ENCODE measurements around the gene APOBEC4.
A peak's percentile ranks its signal among the peaks of the same experiment; 100 is the strongest.
"Not testable (repeated sequence)": the region's sequence is repeated elsewhere in the genome, so short reads cannot be mapped to it uniquely, and the experiment has no call there.

The APOBEC4 gene

DNA sequence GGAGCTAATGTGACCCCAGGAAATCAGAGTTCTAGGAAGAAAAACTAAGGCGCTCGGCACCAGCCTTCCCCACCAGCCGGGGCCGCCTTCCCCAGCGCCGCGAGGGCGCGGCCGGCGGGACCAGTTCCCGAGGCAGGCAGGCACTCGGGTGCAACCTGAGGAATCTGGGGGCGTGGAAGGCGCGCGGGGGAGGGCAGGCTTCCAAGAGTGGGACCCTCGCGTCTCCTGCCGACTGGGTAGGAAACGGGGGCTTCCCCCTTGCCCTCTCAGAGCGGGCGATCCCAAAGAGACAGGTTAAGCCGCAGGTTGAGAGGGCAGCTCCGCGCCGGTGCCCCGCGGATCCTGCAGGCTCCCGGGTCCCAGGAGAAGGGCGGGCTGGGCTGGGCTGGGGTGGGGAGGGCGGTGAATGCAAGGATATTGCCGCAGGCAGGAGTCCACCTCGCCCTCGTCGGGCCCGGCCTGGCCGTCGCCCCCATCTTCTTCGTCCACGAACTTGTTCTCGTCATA lies 18.0 kb downstream of the APOBEC4 start:
- in situ Hi-C loops (cut with MboI; ENCODE audit: low sequenced_read_pairs): loop anchor here (25.0 kb wide), 1 partner anchor 402 kb away; the partner anchor contains the start of gene COLGALT2
- Histone ChIP-seq H3K36me3 (replicated peaks) (peaks cover 8% of the 10 kb centered on the region), H3K27me3 (ENCODE audit: low read depth) (peaks cover 3% of the 10 kb centered on the region), H3K4me3 (peak overlapping the region; percentile 71), H3K9me3 (no peaks in the 10 kb centered on the region), H3K4me1 (peaks cover 13% of the 10 kb centered on the region)
- DNase-seq (ENCODE audit: low spot score in 2 of 2): peak; percentile 27 to 57

DNA sequence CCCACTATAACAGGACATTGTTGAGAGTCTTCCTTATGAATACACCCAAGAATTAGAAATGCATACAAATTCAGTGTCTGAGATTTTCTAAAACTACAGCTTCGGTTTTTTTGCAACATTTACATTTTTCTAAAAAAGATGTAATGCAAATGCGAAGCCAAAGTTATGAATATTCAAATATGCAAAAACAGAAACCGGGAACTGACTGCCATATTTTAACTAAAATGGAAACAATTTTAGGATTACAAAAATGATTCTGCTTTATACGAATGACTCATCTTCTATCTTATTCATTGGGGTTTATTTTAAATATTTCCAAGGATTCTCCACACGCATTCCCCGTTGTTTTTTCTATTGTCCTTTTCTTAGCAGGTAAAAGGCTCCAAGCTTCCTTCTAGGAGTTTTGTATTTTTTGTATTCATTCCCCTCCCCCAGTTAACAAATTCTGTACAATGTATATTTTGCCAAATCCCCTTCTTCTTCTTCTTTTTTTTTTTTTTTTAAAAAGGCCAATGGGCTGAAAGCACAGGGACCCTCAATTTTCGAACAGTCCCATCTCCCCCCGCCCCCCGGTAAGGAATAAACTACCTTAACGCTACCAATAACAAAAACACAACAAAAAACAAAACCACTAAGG lies 18.6 kb downstream of the APOBEC4 start:
- Histone ChIP-seq H3K4me1 (peaks cover 13% of the 10 kb centered on the region), H3K27me3 (ENCODE audit: low read depth) (no peaks in the 10 kb centered on the region; the same call in 1 of the 2 replicates), H3K4me3 (peak overlapping the region; percentile 71), H3K36me3 (replicated peaks) (peaks cover 14% of the 10 kb centered on the region), H3K9me3 (no peaks in the 10 kb centered on the region)
- in situ Hi-C loops (cut with MboI; ENCODE audit: low sequenced_read_pairs): loop anchor here (25.0 kb wide), 1 partner anchor 403 kb away; the partner anchor contains the start of gene COLGALT2
- no peak for DNase-seq (ENCODE audit: low spot score in 2 of 2)

DNA sequence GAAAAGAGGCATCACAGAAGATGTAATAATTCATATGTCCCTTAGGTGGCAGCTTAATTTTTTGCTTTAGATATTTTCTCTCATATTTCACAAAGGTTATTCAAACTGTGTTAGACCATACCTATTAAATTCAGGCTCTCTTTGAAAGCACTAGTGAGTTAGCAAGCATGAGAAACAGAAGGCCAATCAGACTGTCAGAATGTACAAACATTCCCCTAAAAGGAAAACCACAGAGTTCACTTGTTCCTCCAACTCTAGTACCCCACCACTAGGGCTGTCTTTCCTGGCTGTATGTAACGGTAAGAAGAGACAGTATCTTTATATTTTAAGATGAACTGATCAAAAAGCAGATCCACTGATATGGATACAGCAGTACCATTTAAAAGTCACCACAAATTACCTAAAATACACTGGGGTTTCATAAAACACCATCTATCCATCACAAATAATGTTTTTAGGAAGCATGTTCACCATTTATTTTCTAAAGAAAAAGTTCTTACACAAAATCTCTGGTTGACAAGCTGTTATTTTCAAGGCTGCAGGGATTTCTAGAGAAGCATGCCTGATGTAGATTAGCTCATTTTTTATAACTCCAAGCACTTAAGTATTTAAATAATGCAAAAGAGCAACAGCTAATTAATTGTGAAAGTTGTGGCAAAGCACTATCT lies 19.3 kb downstream of the APOBEC4 start:
- in situ Hi-C loops (cut with MboI; ENCODE audit: low sequenced_read_pairs): loop anchor here (25.0 kb wide), 1 partner anchor 403 kb away; the partner anchor contains the start of gene COLGALT2
- peak; percentile 49 to 84 for DNase-seq (ENCODE audit: low spot score in 2 of 2)
- H3K9me3 ChIP-seq: no peaks in the 10 kb centered on the region
- peaks cover 13% of the 10 kb centered on the region for H3K4me1 ChIP-seq
- peaks cover 22% of the 10 kb centered on the region for H3K36me3 ChIP-seq (replicated peaks)
- no peaks in the 10 kb centered on the region; the same call in 1 of the 2 replicates for H3K27me3 ChIP-seq (ENCODE audit: low read depth)
- peak overlapping the region; percentile 71 for H3K4me3 ChIP-seq

DNA sequence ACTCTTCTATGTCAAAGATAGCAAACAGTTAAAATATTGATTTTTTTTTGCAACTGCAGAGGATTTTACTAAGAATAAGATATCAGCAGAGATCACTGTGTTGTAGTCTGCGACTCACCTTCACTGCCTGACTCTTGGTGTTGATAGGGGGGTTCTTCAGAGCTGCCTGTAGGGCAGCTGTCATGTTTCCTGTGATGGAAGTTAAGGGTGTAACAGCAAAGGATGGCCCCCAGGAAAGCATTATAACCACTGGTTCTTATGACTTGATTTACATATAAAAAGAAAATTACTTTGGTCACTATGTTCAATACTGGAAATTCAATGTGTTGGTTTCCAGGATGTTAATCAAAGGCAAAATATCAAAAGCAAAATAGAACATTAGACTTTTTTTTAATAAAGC lies 20.2 kb downstream of the APOBEC4 start:
- in situ Hi-C loops (cut with MboI; ENCODE audit: low sequenced_read_pairs): loop anchor here (25.0 kb wide), 1 partner anchor 404 kb away; the partner anchor contains the start of gene COLGALT2
- Histone ChIP-seq H3K36me3 (replicated peaks) (peaks cover 28% of the 10 kb centered on the region), H3K4me3 (peak overlapping the region; percentile 71)

DNA sequence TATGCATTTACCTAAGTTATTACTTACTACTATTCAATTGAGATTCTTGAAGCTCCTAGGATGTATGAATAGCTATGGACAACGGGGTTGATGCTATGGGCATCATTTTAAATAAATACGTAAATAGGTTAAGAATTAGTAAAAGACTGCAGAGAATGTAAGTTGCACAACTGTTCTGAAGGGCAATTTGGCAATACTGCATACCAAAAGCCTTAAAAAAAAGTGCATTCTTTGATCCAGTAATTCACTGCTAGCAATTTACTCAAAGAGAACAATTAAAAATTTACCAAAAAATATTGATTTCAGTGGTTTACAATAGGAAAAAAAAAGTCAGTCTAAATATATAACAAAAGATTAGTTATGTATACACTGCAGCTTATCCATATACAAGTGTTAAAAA lies 21.0 kb downstream of the APOBEC4 start:
- Histone ChIP-seq H3K27me3 (ENCODE audit: low read depth) (no peaks in the 10 kb centered on the region), H3K9me3 (no peaks in the 10 kb centered on the region), H3K4me1 (peaks cover 13% of the 10 kb centered on the region), H3K4me3 (peak overlapping the region; percentile 71), H3K36me3 (replicated peaks) (peaks cover 30% of the 10 kb centered on the region)
- no peak for DNase-seq (ENCODE audit: low spot score in 2 of 2)
- in situ Hi-C loops (cut with MboI; ENCODE audit: low sequenced_read_pairs): loop anchor here (25.0 kb wide), 1 partner anchor 405 kb away; the partner anchor contains the start of gene COLGALT2

More for the DNA sequence above, 20.2 kb downstream of the APOBEC4 start:
- Histone ChIP-seq H3K27me3 (ENCODE audit: low read depth) (no peaks in the 10 kb centered on the region; the same call in 1 of the 2 replicates), H3K4me1 (peaks cover 13% of the 10 kb centered on the region), H3K9me3 (no peaks in the 10 kb centered on the region)
- no peak for DNase-seq (ENCODE audit: low spot score in 2 of 2)

DNA sequence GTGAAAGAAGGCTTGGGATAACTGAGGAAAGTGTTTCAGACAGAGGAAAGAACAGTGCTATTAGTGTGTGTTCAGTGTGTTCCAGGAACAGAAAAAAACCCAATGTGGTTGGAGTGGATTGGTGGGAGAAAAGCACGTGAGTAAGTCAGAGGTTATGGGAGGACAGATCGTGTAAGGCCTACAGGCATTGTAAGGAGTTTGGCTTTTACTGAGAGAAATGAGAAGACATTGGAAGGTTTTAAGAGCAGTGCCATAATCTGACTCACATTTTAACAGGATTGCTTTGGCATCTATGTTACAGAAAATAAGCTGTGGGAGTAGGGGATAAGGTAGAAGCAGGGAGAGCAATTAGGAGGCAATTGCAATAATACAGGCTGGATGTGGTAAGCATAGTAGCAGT lies 22.4 kb downstream of the APOBEC4 start:
- in situ Hi-C loops (cut with MboI; ENCODE audit: low sequenced_read_pairs): loop anchor here (25.0 kb wide), 1 partner anchor 407 kb away; the partner anchor contains the start of gene COLGALT2
- peaks cover 38% of the 10 kb centered on the region for H3K36me3 ChIP-seq (replicated peaks)
- no peaks in the 10 kb centered on the region for H3K27me3 ChIP-seq (ENCODE audit: low read depth)
- DNase-seq (ENCODE audit: low spot score in 2 of 2): no peak
- H3K9me3 ChIP-seq: no peaks in the 10 kb centered on the region
- H3K4me1 ChIP-seq: peaks cover 13% of the 10 kb centered on the region
- H3K4me3 ChIP-seq: no peak overlapping the region

DNA sequence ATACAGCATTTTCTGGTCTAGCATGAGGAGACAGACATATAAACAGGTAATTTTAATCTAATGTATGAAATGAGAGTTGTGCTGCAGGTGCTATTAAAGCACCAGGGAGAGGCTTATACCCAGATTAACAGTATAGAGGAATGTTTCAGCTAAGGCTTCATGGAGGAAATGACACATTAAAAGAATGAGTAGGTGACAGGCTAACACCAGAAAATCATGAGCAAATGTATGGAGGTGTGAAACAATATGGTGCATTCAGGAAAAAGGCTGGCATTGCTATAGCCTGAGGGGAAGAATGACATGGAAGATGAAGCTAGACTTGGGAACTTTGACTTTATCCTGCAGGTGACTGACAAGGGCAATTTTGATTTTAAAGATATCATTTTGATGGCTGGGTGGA lies 24.6 kb downstream of the APOBEC4 start:
- no peaks in the 10 kb centered on the region for H3K9me3 ChIP-seq
- peaks cover 13% of the 10 kb centered on the region for H3K4me1 ChIP-seq
- no peak overlapping the region for H3K4me3 ChIP-seq
- peaks cover 38% of the 10 kb centered on the region for H3K36me3 ChIP-seq (replicated peaks)
- no peaks in the 10 kb centered on the region for H3K27me3 ChIP-seq (ENCODE audit: low read depth)
- no peak for DNase-seq (ENCODE audit: low spot score in 2 of 2)
- in situ Hi-C loops (cut with MboI; ENCODE audit: low sequenced_read_pairs): loop anchor here (25.0 kb wide), 1 partner anchor 409 kb away; the partner anchor contains the start of gene COLGALT2

DNA sequence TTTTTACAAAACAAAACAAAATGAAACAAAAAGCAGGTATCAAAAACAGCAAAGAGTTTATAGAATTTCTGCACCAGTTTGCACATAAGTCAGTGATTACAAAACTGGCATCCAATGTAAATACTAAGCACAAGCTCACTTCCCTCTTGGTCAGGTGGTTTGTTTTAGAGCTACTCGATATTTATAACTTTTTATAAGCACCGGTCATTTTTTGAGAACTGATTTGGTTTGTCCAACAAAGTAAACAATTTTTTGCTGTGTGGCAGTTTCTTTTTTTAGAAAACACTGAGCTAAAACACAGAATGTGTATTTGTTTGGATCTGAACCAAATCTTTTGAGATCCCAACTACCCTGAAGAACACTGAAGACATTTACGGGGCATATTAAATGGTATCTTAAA lies 26.9 kb downstream of the APOBEC4 start:
- H3K9me3 ChIP-seq; H3K4me1 ChIP-seq; H3K4me3 ChIP-seq; H3K27me3 ChIP-seq (ENCODE audit: low read depth); DNase-seq (ENCODE audit: low spot score in 2 of 2): not testable (repeated sequence)
- in situ Hi-C loops (cut with MboI; ENCODE audit: low sequenced_read_pairs): loop anchor here (25.0 kb wide), 1 partner anchor 411 kb away; the partner anchor contains the start of gene COLGALT2
- H3K36me3 ChIP-seq (replicated peaks): peaks cover 38% of the 10 kb centered on the region

DNA sequence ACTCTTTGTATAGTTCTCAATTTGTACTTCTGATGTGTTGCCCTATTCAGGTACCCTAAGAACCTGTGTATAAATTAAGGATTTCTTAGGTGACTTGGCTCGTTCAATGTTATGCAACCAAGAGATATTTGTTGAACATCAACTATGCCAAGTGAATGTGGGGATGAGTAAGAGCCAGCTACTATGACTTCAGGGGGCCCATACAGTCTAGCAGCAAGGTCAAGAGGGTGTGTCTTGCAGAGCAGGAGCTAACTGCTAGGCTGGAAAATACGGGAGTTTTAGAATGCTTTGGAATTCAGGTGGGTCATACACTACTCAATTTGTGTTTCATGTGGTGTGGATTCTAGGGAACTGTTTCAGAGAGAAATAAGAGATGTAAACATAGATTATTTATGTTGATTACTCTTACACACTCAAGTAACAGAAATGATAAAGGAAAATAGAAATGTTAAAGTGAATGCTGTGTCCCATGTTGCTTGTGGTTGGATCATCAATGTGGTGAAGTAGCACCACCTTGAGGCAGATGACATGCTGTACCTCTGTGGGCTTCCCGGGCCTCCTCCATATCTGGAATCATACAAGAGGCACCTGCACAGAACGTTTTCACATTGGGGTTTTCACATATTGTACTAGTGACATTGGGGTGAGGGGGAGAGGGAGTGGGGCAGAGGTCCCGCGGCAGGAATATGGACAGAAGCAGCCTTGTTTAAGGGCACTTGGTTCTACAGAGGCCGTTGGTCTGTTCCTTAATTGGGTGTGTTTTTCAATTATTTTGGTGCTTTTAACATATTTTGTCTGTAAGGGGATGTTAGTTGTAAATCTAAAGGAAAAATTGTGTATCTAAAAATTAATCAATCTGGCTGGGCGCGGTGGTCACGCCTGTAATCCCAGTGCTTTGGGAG lies 30.0 kb downstream of the APOBEC4 start:
- H3K4me1 ChIP-seq: 0 out of 2 replicates have a peak, but pooled peaks cover 2% of the 10 kb centered on the region
- H3K4me3 ChIP-seq: no peak overlapping the region
- no peaks in the 10 kb centered on the region for H3K9me3 ChIP-seq
- H3K36me3 ChIP-seq (replicated peaks): peaks cover 9% of the 10 kb centered on the region
- in situ Hi-C loops (cut with MboI; ENCODE audit: low sequenced_read_pairs): loop anchor here (5.0 kb wide), 1 partner anchor 341 kb away; no protein-coding TSS in a partner anchor
- DNase-seq (ENCODE audit: low spot score in 2 of 2): peak; percentile 59 to 68
- H3K27me3 ChIP-seq (ENCODE audit: low read depth): no peaks in the 10 kb centered on the region

DNA sequence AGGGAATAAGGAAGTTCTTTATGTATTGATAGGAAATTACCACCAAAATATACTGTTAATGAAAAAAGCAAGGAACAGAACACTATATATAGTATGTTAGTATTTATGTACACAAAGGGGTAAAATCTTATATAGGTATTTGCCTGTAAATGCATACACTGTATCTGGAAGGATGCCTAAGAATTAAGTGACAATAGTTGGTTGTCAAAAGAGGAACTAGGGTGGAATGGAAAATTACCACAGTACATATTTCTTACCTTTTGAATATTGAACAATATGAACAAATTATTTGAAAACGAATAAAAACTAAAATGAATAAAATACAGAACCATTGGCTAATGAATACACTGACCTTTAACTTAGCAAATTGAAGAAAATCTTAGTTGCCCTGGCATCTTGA lies 31.1 kb downstream of the APOBEC4 start:
- no peaks in the 10 kb centered on the region for H3K9me3 ChIP-seq
- H3K36me3 ChIP-seq (replicated peaks): peaks cover 7% of the 10 kb centered on the region
- H3K27me3 ChIP-seq (ENCODE audit: low read depth): no peaks in the 10 kb centered on the region
- H3K4me3 ChIP-seq: no peak overlapping the region
- 0 out of 2 replicates have a peak, but pooled peaks cover 2% of the 10 kb centered on the region for H3K4me1 ChIP-seq
- DNase-seq (ENCODE audit: low spot score in 2 of 2): no peak
- in situ Hi-C loops (cut with MboI; ENCODE audit: low sequenced_read_pairs): loop anchor here (5.0 kb wide), 1 partner anchor 340 kb away; no protein-coding TSS in a partner anchor

DNA sequence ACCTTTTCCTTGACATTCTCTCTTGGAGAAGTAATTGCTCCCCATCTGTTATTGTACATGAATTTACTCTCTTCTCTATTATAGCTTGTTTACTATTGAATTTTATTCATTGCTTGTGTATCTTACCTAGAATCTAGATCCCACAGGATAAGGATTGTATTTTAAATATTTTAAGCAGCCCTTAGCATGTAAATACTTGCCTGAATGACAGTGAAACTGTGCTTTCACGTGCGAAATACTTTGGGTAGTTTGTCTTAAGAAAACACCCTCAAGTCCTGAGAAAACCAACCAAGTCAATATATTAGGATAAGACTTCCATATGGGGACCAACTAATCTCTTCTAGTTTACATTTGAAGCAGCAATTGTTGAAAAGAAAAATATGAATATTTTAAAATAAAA lies 32.8 kb downstream of the APOBEC4 start:
- Histone ChIP-seq H3K27me3 (ENCODE audit: low read depth) (no peaks in the 10 kb centered on the region), H3K9me3 (no peaks in the 10 kb centered on the region), H3K4me1 (0 out of 2 replicates have a peak, but pooled peaks cover 2% of the 10 kb centered on the region), H3K4me3 (no peak overlapping the region), H3K36me3 (replicated peaks) (no peaks in the 10 kb centered on the region)
- in situ Hi-C loops (cut with MboI; ENCODE audit: low sequenced_read_pairs): loop anchor here (5.0 kb wide), 1 partner anchor 338 kb away; no protein-coding TSS in a partner anchor
- no peak for DNase-seq (ENCODE audit: low spot score in 2 of 2)

DNA sequence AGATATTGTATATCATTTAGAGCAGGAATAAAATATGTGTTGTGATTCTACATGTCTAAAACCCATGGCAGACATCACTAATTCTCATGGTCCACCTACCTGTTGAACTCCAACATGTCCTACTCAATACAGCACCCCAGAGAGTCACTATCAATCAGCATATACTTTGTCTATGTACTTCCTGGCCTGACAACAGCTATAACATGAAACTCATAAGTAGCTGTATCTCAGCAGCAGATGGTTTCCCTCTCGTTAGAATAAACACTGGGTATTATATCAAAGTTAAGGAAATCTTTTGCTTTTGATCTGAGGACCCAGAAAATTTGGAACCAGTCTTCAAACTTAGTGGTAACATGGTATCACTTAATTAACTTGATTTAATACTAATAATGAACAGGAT lies 33.3 kb downstream of the APOBEC4 start:
- Histone ChIP-seq H3K27me3 (ENCODE audit: low read depth) (no peaks in the 10 kb centered on the region), H3K4me3 (no peak overlapping the region), H3K4me1 (0 out of 2 replicates have a peak, but pooled peaks cover 2% of the 10 kb centered on the region), H3K9me3 (no peaks in the 10 kb centered on the region), H3K36me3 (replicated peaks) (no peaks in the 10 kb centered on the region)
- no peak for DNase-seq (ENCODE audit: low spot score in 2 of 2)
- in situ Hi-C loops (cut with MboI; ENCODE audit: low sequenced_read_pairs): loop anchor here (5.0 kb wide), 1 partner anchor 337 kb away; no protein-coding TSS in a partner anchor

DNA sequence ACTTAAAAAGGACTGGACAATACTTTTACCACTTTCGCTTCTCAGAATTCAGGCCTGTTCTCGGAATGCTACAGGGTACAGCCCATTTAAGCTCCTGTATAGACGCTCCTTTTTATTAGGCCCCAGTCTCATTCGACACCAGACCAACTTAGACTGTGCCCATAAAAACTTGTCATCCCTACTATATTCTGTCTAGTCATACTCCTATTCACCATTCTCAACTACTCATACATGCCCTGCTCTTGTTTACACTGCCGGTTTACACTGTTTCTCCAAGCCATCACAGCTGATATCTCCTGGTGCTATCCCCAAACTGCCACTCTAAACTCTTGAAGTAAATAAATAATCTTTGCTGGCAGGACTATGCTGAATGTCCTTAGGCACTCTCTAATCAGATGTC lies 34.9 kb downstream of the APOBEC4 start:
- H3K4me3 ChIP-seq; H3K9me3 ChIP-seq; in situ Hi-C loops (cut with MboI; ENCODE audit: low sequenced_read_pairs); H3K36me3 ChIP-seq (replicated peaks); H3K27me3 ChIP-seq (ENCODE audit: low read depth); H3K4me1 ChIP-seq; DNase-seq (ENCODE audit: low spot score in 2 of 2): not testable (repeated sequence)

Measured in HAP-1 (cell line).